ENCODE measurements around the gene MS4A4A.

MS4A4A gene

DNA sequence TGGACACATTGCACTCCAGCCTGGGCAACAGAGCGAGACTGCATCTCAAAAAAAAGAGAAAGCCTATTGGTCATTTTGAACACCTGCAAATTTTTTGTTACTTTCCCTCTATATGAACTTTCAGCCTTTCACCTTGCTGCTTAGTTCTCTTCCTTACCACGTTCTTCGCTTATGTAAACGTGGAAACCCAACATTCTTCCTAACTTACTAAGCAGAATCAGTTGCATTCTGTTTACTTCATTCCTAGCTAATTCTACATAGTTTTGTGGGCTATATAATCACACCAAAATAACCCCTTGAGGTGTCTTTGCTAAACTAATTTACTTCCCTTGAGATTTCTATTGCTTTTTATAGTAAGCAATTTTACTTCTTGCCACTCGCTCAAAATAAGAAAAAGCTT, 23.2 kb downstream of the MS4A4A start:
- DNase-seq: no peak

DNA sequence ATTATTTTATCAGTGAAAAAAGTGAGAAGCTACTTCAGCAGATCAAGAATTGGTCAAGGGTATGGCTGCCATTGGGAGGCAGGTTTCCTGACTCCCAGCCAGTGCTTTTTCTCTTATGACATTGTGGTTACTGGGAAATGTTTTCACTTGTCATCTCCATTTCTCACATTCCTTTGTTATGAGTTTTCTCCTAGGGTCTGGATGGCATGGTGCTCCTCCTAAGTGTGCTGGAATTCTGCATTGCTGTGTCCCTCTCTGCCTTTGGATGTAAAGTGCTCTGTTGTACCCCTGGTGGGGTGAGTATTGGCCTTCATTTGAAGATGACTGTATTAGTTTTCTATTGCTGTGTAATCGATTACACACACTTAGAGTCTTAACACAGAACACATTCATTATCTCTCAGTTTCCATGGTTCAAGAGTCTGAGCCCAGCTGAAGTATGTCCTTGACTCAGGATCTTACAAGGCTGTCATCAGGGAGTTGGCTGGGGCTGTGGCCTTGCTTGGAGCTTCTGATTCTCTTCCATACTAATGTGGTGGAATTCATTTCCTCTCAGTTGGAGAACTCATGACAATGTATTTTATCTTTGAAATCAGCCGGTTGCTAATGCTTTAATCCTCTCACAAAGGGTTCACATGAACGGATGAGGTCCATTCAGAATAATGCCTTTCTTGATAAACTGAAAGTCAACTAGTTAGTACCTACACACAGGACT, 25.6 kb downstream of the MS4A4A start:
- peak; percentile 0 for DNase-seq

DNA sequence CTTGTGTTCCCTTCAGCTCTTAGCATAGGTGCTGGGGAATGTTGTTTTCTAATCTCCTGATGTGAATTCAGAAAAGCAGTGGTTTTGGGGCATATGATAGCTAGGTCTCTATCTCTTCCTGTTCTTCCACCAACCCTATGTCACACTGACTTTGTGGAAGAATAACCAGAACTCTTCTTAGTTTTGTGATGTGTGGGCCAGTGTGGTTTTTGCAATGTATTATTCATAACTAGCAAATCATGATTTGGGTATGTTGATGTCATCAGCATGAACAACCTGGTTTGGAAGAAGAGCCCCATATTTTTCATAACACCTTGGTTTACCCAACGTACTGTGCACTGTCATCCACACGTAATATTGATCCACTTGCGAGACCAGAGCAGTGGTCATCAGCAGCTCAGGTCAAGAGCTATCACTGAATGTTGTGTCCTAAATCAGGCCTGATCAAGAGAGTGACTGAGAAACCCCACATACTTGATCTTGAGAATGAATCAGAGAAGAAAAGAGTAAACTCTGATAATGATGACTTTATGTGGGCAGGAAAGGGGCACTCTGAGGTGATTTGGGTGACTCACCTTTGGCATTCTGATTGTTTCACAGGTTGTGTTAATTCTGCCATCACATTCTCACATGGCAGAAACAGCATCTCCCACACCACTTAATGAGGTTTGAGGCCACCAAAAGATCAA, 27.2 kb downstream of the MS4A4A start:
- DNase-seq: no peak

DNA sequence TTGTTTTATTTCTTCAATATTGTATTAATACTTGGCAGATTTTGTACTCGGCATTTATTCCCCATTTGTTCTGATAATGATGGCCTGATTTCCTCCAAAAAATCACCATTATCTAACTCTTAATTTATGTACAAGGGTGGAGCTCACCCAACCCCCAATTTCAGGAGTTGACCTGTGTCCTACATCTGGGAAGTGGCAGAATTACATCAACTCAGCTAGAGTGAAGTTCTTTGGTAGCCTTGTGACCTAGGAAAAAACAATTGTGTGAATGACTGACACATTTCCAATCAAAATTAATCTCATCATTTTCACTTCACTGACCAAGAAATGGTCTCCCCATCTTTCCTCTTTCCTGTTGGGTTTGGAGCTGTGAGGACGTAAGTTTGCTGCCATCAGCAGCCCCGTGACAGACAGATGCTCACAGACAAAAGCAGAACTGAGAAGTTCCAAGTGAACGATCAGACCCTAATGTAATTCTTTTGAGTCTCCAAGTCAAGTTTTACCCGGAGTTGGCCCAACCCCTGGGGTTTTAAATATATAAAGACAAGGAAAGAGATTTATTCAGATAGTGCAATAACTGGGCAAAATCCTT, 30.0 kb downstream of the MS4A4A start:
- DNase-seq: no peak

DNA sequence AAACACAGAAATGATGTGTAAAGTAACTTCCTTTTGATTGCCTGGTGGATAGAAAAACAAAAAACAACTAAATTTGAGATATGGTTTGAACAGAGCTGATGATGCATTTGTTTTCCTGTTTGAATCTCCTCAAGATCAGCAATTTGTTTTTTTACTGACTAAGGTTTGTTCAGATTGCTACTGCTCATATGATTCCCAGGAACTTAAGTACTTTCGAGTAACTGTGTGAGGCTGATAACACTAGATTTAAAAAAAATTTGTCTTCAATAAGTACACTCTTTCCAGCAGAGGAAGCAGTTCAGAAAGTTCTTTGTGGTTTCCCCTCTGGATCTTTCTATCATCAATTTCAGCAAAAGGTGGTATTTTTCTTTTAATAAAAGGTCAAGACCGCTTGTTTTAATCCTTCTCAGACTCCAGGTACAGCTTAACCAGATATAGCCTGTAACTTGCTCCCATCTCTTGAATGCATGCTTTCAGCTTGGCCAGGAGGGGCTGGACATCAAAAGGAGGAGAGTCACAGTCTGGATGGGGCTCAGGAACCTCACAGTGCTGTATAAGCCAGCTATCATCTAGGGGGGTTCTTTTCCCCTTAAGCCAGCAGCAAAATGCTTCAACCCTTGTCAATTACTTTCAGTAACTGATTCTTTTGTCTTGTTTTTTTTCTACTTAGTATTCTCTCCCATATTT, 34.3 kb downstream of the MS4A4A start:
- no peak for DNase-seq

DNA sequence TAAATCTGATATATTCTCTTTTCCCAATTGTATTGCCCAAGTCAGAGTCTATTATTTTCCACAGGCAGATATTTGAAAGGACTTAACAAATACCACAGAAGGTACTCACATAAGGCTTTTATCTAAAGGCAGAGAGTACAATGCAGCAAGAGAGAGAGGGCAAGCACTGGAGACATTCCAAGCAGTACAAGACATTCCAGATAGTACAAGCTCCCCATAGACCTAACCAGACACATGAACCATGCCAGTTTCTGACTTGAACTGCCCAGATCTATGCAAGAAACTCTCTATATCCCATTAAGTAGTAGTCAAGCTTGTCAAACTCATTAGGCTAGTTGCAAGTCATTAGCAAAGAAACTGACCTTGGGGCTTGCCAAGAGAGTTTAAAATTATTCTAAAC, 35.4 kb downstream of the MS4A4A start:
- DNase-seq: no peak

DNA sequence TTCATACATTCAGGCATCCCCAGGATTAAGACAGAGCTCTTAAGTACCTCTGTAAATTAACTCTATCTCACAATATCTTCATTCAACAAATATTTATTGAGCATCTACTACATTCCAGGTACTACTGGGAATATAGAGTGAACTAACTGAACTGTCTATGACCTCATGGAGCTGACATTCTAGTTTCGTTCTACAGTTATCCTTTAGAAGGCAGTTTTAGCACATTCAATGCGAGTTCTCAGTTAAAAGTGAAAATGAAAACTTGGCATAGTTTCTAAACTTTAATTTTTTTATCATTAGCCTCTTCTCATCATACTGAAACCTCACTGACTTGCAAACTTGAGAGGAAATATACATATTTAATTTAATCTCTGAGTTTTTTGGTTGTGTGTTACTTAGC, 35.9 kb downstream of the MS4A4A start:
- DNase-seq: no peak

DNA sequence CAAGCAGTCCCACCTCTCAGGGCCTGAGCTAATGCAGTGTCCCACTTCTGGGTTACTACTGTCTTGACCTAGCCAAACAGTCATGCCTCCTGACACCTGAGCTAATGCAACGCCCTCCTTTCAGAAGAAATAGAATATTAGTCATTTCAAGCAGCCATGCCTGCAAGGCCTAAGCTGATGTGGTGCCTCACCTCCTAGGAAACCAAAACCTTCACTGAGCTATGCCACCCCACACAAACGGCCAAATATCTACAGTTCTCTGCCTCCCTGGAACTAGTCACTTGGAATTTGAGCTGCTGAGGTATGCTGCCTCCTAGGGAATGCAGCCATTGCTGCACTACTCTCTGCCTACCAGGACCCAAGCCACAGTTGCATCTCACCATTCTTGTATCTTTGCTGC, 38.3 kb downstream of the MS4A4A start:
- DNase-seq: no peak

DNA sequence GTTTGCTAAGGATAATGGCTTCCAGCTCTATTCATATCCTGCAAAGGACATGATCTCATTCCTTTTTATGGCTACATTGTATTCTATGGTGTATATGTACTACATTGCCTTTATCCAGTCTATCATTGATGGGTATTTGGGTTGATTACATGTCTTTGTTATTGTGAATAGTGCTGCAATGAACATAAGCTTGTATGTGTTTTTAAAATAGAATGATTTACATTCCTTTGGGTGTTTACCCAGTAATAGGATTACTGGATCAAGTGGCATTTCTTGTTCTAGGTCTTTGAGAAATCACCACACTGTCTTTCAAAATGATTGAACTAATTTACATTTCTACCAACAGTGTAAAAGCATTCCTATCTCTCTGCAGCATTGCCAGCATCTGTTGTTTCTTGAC, 40.6 kb downstream of the MS4A4A start:
- no peak for DNase-seq

DNA sequence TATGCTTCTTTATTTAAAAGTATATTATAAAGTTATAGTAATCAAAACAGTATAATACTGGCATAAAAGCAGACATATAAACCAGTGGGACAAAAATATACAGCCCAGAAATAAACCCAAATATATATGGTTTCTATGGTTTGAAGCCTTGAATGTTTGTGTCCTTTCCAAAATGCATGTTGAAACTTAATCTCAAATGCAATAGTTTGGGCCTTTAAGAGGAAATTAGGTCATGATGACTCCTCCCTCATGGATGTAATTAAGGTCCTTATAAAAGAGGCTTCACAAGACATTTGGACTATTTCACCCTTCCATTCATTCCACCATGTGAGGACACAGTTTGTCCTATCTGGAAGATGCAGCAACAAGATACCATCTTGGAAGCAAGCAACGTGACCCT, 46.5 kb downstream of the MS4A4A start, which contains the start of gene MS4A6E:
TSS of gene MS4A6E (plus strand) at position 301 of the 400 bp plus-strand sequence. CDS start 7,641 bp downstream, outside the sequence.
- DNase-seq: no peak

DNA sequence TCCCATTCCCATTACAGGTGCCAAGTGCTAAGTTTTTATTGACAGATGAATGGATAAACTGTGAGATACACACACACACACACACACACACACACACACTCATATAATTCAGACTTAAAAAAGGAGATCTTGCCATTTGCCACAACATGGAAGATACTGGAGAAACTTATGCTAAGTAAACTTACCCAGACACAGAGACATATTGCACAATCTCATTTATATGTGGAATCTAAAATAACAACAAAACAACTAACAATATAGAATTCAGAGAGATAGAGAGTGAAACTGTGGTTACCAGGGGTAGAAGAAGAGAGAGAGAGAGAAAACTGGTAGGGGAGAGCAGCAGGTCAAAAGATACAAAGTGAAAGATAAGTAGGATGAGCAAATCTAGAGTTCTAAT, 48.0 kb downstream of the MS4A4A start:
- DNase-seq: no peak

DNA sequence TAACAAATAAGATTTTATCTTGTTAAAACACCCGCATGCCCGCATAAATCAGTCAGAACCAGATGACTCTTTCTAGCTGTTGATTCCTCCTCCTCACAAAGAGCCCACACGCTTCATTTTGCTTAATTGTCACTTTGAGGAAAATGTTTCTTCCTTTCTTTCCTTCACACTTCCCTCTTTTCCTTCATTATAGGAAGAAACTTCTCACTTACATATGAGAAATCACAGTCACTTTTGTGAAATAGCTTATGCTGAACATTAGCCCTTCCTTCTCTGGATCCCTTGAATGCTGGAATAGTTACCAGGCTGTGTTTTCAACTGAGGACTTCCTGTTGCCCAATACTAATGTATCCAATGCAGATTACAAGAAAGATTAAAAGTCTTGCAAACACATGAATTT, 52.4 kb downstream of the MS4A4A start:
- DNase-seq: no peak

DNA sequence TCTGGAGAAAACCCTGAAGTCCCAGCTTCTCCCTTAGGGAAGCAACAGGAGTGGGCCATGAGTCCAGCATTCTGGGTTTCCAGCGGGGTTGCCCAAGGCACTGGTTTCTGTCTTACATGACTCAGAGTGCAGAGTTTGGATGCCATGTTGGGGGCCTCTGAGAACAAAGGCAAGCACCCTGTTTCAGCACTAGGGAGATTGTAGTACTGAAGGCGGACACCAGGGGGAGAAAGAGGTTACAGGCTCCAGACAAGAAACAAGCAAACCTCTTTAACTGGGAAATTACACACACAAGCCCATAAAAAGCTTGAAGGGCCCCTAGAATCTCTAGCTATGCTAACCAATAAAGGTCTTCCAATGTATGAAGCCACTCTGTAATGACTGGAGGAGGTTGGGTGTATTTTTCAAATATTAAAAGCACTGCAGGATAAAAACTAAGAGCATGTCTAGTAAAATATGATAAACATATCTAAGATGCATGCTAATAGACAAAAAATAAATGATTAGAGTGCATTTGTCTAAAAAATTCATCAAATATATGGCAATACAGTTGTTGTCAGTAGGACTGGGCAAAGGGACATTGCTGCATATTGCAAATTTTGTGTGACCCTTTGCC, 53.6 kb downstream of the MS4A4A start:
- peak; percentile 18 for DNase-seq

DNA sequence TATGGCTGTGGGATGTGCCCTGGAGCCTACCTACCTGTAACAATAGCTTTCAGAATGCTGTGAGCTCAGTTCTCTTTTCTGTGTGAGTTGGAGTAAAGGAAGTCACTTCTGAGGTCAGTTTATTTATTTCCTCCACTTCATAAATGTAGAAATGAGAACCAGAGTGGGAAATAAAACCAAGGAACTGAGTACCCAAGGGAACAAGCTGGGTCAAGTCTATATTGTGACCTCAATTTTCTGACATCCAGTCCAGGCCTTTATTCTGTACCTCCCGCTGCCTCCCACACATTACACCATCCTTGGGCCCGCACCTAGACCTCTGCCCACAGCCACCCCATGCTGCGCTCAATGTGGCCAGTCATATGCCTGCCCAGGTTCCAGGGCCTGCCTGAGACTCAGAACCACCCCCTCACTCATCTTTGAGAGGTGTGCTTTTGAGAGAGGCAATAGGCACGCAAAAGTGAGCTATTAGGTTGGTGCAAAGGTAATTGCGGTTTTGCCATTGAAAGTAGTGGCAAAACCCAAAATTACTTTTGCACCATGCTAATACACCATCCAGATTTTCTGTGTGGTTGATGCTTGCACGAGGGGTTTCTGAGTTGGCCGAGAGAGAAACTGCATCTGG, 56.4 kb downstream of the MS4A4A start:
- DNase-seq: no peak

DNA sequence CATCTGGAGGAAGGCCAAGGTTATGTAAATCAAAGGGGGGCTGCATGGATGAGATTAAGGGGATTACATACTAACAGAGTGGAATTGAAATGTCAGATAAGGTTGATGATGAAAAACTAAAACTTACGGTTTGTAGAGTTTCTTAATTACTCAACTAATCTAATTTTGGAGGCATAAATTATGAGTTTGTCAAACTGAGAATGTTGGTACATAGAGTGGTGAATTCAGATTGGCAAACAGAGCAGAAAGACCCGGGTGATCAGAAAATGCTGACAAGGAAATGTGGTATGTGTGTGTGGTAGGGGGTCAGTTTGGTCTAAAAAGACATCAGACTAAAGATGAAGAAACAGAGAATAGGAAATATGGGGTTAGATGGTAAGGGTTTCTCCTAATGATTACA, 57.6 kb downstream of the MS4A4A start:
- no peak for DNase-seq

DNA sequence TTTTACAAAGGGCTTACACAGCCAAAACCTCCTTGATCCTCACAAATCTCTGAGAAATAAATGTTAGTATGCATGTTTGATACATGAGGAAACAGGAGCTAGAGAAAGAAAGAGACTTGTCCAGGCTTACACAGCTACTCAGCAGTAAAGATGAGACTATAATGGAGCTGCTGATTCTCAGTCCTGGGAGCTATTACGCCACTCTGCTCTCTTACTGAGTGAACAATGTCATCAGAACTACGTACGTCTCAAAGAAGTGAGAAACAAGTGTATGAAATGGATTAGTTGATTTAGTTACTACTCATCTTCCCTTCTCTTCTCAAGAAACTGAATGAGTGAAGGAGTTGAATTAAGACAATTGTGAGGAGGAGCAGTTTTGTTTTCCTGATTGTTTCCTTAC, 58.9 kb downstream of the MS4A4A start:
- DNase-seq: no peak

DNA sequence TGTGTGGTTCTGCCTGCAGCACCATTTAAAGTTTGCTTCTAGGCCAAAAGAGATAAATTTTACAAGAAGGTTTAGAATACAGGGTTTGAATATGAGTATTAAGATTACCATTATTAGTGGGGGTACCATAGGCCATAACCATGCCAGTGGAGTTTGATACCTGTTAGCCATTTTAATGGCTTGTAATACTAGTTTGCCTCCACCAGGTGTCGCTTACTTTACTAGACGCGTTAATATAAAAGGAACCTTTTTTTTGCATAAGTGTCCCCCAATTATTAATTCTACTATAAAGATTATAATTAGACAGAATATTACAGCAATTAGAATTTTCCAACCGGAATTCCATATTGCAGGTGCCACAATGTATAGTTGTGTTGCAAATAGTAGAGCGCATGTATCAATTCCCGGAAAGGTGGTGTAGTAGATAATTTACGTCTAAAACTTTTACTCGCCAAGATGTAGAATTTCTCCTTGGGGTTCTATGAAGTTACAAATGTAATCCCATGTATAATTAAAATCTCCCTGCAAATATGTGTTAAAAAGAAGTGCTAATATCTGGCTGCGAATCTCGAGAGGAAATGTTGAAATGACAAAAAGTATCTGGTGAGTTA, 62.7 kb downstream of the MS4A4A start:
- no peak for DNase-seq

DNA sequence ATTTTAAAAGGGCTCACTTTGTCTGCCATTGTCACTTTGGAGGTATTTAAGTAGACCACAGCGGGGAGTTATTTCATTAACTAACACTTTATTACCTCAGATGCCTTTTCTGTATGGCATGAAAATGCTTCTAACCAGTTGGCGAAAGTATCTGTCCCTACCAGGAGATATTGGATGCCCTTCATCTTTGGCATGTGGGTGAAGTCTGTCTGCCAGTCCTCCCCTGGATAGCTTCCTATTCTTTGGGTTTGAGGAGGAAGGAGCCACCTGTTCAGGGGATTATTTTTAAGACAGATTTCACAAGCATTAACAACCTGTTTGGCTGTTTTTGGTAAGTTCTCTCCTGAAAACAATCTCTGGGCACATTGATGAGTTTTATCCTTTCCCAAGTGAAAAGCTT, 63.7 kb downstream of the MS4A4A start:
- DNase-seq: no peak

DNA sequence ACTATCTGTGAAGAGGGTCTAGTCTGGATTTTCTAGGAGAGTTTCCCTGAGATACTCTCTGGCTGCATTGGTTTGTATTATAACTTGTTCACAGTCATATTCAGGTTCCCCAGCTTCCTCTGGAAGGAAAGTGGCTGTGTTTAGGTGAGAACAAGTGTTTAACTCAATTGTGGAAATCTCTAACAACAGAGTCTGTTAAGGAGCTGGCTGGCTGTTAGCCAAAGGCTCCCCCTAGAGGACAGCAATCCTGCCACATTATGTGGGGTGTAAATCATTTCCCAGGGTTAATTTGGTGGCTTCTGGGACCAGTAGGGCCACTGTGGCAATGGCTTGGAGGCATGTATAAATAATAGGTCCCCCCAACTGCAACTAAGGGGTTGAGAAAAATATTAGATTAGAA, 65.0 kb downstream of the MS4A4A start:
- DNase-seq: no peak

DNA sequence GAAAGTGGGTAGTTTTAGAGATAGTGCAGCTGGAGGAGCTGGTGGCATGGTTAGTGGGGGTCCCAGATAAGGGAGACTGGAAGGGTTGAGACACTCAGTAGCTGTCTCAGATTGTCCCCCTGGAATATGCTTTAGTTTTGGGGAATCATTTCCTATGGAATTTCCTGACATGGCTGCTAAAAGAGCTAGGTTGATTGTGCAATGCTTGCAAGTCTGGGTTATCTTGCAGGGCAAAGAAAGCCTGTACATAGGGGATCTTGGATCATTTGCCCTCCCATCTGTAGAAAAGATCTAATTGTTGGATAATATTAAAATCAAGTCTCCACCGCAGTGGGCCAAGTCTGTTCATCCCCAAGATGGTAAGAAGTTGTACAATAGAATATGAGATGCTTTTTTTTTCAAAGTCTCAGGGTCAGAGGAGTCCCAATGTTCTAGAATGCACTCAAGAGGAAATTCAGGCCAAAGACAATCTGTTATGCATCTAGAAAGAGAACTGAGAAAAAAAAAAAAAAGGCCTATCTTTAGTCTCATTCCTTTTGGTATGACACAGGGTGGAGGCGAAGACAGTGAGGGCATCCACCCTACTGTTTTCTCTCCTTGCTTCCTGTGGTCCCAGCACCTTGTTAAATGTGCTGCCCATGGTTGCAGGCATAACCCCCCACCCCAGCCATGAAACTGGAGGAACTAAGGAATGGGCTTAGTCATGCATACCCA, 66.8 kb downstream of the MS4A4A start:
- no peak for DNase-seq

DNA sequence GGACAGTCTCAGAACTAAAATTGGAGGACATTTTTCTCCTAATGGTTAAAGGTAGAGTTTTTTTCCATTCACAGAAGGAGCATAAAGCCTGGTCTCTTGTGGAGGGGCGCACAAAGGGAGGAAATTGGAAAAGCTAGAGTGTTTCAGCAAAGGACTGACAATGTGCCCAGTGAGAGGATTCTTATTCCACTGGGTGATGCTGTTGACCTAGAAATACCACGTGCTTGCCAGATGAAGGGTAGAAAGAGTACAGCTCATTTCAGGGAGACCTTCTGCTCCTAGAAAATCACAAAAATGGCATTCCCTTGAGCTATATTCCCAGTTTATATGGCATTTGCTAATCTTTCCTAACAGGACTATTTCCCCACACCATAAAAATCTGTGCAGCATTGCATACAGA, 67.7 kb downstream of the MS4A4A start:
- DNase-seq: no peak
